SJCRH30 (cell line): ENCODE measurements around the gene KBTBD8. TPM values are rescaled to one million over a fixed set of nuclear protein-coding genes. Genes with fewer than 3 reads are reported as not detected.

ENCODE experiments used
- DNase-seq, 2 experiments: peaks; one replicate each; pipeline ENCODE4 v3.0.0-alpha.2; 2015 to 2020
- H3K27ac ChIP-seq: fragments of 250-450 bp; sonication (Bioruptor Pico); 2 replicates; pipeline ENCODE4 v1.5.1; 2020; ENCODE audit warnings: mild to moderate bottlenecking, moderate library complexity
- H3K27me3 ChIP-seq: fragments of 250-450 bp; sonication (Bioruptor Pico); 2 replicates; pipeline ENCODE4 v1.5.1; 2020; ENCODE audit warnings: mild to moderate bottlenecking, moderate library complexity
- H3K36me3 ChIP-seq: fragments of 250-450 bp; sonication (Bioruptor Pico); 2 replicates; pipeline ENCODE4 v1.5.1; 2020; ENCODE audit warnings: mild to moderate bottlenecking, moderate library complexity
- H3K4me1 ChIP-seq: fragments of 250-450 bp; sonication (Bioruptor Pico); 2 replicates; pipeline ENCODE4 v1.5.1; 2020; ENCODE audit warnings: mild to moderate bottlenecking, moderate library complexity
- H3K4me3 ChIP-seq: fragments of 250-450 bp; sonication (Bioruptor Pico); 2 replicates; pipeline ENCODE4 v1.5.1; 2020; ENCODE audit warnings: mild to moderate bottlenecking, moderate library complexity
- H3K9me3 ChIP-seq: fragments of 250-450 bp; sonication (Bioruptor Pico); replicated peaks from 2 replicates; pipeline ENCODE4 v1.5.1; 2020; ENCODE audit warnings: mild to moderate bottlenecking, moderate library complexity
- total RNA-seq: library from RNA; depleted of rRNA; stranded (reverse); fragments of >200 nt; shearing (Covaris generic); gene quantifications from 2 replicates; pipeline ENCODE4 v1.2.3, GENCODE V29; 2014

Gene KBTBD8
- total RNA-seq, 1 experiment from 2014 or later: 3.7 TPM

GRCh38 chr3:67011414-67012131 is 13.5 kb downstream of the KBTBD8 start:
- no peaks in the 10 kb centered on the region for H3K36me3 ChIP-seq
- DNase-seq: no peak
- H3K4me3 ChIP-seq: no peak overlapping the region
- H3K27me3 ChIP-seq: no peaks in the 10 kb centered on the region
- H3K27ac ChIP-seq: no peak overlapping the region
- no peaks in the 10 kb centered on the region for H3K4me1 ChIP-seq
- H3K9me3 ChIP-seq: no peaks in the 10 kb centered on the region

DNA sequence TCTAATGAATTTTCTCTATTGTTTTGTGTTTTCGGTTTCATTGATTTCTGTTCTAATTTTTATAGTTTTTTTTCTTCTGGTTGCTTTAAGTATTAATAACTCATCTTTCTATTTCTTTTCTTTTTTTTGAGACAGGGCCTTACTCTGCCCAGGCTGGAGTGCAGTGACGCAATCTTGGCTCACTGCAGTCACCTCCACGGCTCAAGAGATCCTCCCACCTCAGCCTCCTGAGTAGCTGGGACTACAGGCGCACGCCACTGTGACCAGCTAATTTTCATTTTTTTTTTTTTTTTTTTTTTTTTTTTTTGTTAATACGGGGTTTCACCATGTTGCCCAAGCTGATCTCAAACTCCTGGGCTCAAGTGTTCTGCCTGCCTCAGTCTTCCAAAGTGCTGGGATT is 14.5 kb downstream of the KBTBD8 start:
- Histone ChIP-seq H3K27me3 (no peaks in the 10 kb centered on the region), H3K4me3 (no peak overlapping the region), H3K27ac (no peak overlapping the region), H3K36me3 (no peaks in the 10 kb centered on the region), H3K4me1 (no peaks in the 10 kb centered on the region), H3K9me3 (no peaks in the 10 kb centered on the region)
- no peak for DNase-seq

GRCh38 chr3:67015702-67016484 is 17.8 kb downstream of the KBTBD8 start:
- DNase-seq: no peak
- Histone ChIP-seq H3K9me3 (no peaks in the 10 kb centered on the region), H3K36me3 (no peaks in the 10 kb centered on the region), H3K27me3 (no peaks in the 10 kb centered on the region), H3K27ac (no peak overlapping the region), H3K4me3 (no peak overlapping the region), H3K4me1 (no peaks in the 10 kb centered on the region)

- Histone ChIP-seq H3K27me3 (no peaks in the 10 kb centered on the region), H3K36me3 (no peaks in the 10 kb centered on the region), H3K4me3 (no peak overlapping the region), H3K9me3 (no peaks in the 10 kb centered on the region), H3K4me1 (no peaks in the 10 kb centered on the region), H3K27ac (no peak overlapping the region)
- no peak for DNase-seq
Measured at GRCh38 chr3:67016522-67017080, 18.5 kb downstream of the KBTBD8 start.

GRCh38 chr3:67017211-67017610 is 19.1 kb downstream of the KBTBD8 start:
- no peak for DNase-seq
- no peak overlapping the region for H3K4me3 ChIP-seq
- no peaks in the 10 kb centered on the region for H3K9me3 ChIP-seq
- no peaks in the 10 kb centered on the region for H3K27me3 ChIP-seq
- H3K4me1 ChIP-seq: no peaks in the 10 kb centered on the region
- no peak overlapping the region for H3K27ac ChIP-seq
- H3K36me3 ChIP-seq: no peaks in the 10 kb centered on the region

- peak; percentile 29 to 47 for DNase-seq
- no peaks in the 10 kb centered on the region for H3K4me1 ChIP-seq
Measured at GRCh38 chr3:67018105-67018788, 20.1 kb downstream of the KBTBD8 start.

GRCh38 chr3:67018789-67019526 is 20.9 kb downstream of the KBTBD8 start:
- H3K9me3 ChIP-seq: no peaks in the 10 kb centered on the region
- H3K27me3 ChIP-seq: no peaks in the 10 kb centered on the region
- H3K36me3 ChIP-seq: no peaks in the 10 kb centered on the region
- H3K27ac ChIP-seq: no peak overlapping the region
- H3K4me1 ChIP-seq: no peaks in the 10 kb centered on the region
- H3K4me3 ChIP-seq: no peak overlapping the region
- DNase-seq: no peak

More at GRCh38 chr3:67018105-67018788, 20.1 kb downstream of the KBTBD8 start:
- no peak overlapping the region for H3K27ac ChIP-seq
- H3K27me3 ChIP-seq: no peaks in the 10 kb centered on the region
- H3K9me3 ChIP-seq: no peaks in the 10 kb centered on the region
- H3K36me3 ChIP-seq: no peaks in the 10 kb centered on the region
- 0 out of 2 replicates have a peak overlapping the region, but pooled peaks have one; percentile 6 for H3K4me3 ChIP-seq

GRCh38 chr3:67028001-67028784 is 30.1 kb downstream of the KBTBD8 start:
- H3K4me3 ChIP-seq: no peak overlapping the region
- no peaks in the 10 kb centered on the region for H3K27me3 ChIP-seq
- H3K36me3 ChIP-seq: no peaks in the 10 kb centered on the region
- H3K4me1 ChIP-seq: no peaks in the 10 kb centered on the region
- no peak overlapping the region for H3K27ac ChIP-seq
- no peak for DNase-seq
- no peaks in the 10 kb centered on the region for H3K9me3 ChIP-seq

DNA sequence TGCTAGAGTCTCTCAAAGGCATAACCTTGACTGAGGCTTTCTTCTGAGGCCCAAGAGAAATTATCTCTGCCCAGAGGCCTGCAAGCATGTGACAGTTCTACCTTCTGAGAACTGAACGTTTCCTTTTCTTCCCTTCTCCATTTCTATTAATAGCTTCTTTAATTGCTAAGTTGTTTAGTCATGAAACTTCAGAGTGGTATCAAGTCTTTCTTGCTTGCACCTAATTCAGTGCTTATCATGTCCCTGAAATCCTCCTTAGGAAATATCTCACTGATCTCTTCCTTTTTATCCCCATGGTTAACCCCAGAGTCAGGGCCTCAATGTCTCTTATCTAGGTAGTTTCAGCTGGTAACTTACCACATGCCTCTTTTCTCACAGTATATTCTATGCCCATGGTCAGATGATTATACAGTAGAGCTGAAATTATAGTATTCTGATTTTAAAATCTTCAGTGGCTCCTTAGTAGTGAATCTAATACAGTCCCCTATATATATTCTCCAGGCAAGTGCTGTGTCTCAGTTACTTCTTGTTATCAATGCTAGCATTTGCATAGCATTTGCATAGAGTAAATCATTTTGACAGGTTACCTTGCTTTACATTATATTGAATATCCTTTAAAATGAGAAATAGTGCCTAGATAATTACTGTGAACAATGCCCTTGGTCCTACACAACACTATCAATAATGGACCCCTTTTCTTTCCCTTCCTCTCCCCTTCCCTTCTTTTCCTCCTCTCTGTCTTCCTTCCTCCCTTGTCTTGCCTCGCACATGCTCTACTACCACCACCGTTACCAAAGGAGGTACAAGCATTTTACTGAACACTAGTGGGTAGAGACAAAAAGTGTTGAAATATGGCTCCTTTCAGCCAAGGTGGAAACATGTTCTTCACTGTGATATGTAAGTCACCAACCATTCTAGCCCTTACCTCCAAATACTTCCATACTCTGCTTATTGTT is 33.0 kb downstream of the KBTBD8 start:
- DNase-seq: no peak
- Histone ChIP-seq H3K36me3 (no peaks in the 10 kb centered on the region), H3K4me1 (no peaks in the 10 kb centered on the region), H3K4me3 (no peak overlapping the region), H3K9me3 (no peaks in the 10 kb centered on the region), H3K27ac (no peak overlapping the region), H3K27me3 (no peaks in the 10 kb centered on the region)

- Histone ChIP-seq H3K36me3 (no peaks in the 10 kb centered on the region), H3K27me3 (no peaks in the 10 kb centered on the region), H3K27ac (no peak overlapping the region), H3K4me3 (no peak overlapping the region), H3K4me1 (no peaks in the 10 kb centered on the region), H3K9me3 (no peaks in the 10 kb centered on the region)
- DNase-seq: no peak
Measured at GRCh38 chr3:67031986-67032385, 33.9 kb downstream of the KBTBD8 start.

- Histone ChIP-seq H3K4me3 (no peak overlapping the region), H3K27me3 (no peaks in the 10 kb centered on the region), H3K4me1 (no peaks in the 10 kb centered on the region), H3K9me3 (no peaks in the 10 kb centered on the region), H3K36me3 (no peaks in the 10 kb centered on the region), H3K27ac (no peak overlapping the region)
- no peak for DNase-seq
Measured at GRCh38 chr3:67033079-67033478, 35.0 kb downstream of the KBTBD8 start.

DNA sequence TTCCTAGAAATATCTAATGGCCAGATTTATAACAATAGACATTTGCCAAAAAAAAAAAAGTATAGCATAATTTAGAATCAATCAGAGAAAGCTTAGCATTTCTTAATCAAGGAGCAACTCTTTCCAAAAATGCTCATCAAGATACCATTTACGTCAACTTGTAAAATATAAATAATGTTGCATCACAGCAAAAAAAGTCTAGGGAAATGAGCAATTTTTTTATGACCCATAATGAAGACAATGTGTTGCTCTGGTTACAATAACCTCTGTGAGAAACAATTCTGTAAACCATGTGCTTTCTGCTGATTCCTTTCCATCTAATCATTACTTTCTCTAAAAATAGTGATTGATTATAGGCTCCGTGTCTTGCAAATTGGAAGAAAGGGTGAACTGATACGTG is 36.3 kb downstream of the KBTBD8 start:
- H3K4me3 ChIP-seq: no peak overlapping the region
- no peaks in the 10 kb centered on the region for H3K36me3 ChIP-seq
- DNase-seq: no peak
- H3K27ac ChIP-seq: no peak overlapping the region
- no peaks in the 10 kb centered on the region for H3K27me3 ChIP-seq
- no peaks in the 10 kb centered on the region for H3K4me1 ChIP-seq
- no peaks in the 10 kb centered on the region for H3K9me3 ChIP-seq

- peak in 1 of 2 experiments; percentile 0 for DNase-seq
Measured at GRCh38 chr3:67037615-67038014, 39.5 kb downstream of the KBTBD8 start.

More at GRCh38 chr3:67037615-67038014, 39.5 kb downstream of the KBTBD8 start:
- Histone ChIP-seq H3K27ac (no peak overlapping the region), H3K9me3 (no peaks in the 10 kb centered on the region), H3K4me1 (no peaks in the 10 kb centered on the region), H3K4me3 (no peak overlapping the region), H3K36me3 (no peaks in the 10 kb centered on the region), H3K27me3 (no peaks in the 10 kb centered on the region)
